Renal pelvis (tissue), 4 donors: ENCODE data around the gene ESRRB. TPM values are rescaled to one million over a fixed set of nuclear protein-coding genes. Genes with fewer than 3 reads are reported as not detected.

Experiments used
- DNase-seq: peaks from one replicate; pipeline ENCODE4 v3.0.0-alpha.2; 2013
- polyA plus RNA-seq, 3 donors: library from polyadenylated mRNA; unstranded; fragments of 120-200 nt; gene quantifications; one replicate each; pipeline ENCODE4 v1.2.1, GENCODE V29; 2013; ENCODE audit not compliant: insufficient read length in 3 of 3

The ESRRB gene
- polyA plus RNA-seq, 3 donors: 6.6 to 7.8 (median 6.9) TPM

DNA sequence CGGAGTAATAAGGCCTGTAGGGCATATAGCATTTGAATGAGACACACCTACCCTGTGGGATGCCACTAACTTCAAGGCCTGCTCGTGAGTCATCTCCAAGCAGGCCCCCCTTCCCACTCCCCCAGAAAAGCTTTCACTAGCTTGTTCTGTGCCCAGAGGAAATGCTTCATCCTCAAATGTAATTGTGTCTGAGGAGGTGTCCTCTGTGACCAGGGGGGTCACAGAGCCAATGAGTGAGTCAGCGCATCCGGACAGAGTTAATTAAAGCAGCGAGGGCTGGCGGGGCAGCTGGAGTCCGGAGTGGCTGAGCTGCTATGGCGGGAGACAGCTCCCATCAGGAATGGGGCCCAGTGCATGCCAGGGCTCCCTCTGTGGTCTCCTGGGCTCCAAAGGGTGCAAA is 27.0 kb upstream of the ESRRB start:
- peak; percentile 40 for DNase-seq

DNA sequence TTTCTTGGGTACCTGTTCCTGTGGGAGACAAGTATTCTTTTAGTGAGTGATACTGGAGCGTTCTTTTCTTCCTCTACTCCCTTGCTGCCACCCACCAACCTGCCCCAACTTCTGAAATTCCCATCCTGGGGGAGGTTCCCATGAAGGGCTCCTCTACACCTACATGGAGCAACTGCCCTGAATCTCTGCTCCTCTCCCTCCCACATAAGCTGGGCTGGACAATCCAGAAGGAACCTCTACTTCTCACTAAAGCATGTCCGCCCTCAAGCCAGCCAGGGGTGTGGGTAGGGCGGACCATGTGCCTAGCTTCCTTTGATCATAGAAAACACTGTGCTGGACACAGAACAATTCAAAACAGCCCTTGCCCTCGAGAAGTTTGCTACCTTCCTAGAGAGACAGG is 25.9 kb upstream of the ESRRB start:
- DNase-seq: no peak

DNA sequence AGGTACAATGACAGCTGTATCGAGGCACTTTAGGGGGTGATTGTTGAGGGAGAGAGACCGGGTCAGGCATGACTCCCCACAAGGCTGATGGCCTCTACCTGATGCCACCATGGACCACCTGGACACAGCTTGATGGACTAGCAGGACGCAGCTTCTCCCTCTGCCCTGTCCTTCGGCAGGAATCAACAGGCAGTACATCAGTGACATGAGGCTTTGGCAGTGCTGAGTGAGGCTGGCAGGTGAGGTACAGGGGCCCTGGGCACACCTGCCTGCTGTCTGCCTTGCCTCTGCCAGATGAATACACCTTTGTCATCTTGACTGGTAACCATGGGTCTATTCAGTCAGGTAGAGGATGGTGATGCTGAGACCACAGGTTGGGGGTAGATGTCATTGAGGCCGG is 25.3 kb upstream of the ESRRB start:
- DNase-seq: no peak

DNA sequence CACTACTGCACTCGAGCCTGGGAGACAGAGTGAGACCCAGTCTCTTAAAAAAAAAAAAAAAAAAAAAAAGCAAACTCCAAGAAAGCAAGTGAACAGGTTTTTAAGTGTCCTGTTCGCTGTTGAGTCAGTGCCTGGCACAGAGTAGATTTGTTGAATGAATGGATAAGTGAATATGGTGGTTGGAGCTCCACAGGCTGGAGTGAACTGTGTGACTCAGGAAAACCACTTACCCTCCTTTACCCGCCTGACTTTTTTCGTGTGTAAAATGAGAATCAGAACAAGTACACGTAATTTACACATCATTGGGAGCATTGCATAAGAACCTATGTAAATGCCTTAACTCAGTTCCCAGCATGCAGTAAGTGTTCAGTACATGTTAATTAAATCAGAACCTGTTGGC is 24.0 kb upstream of the ESRRB start:
- no peak for DNase-seq

DNA sequence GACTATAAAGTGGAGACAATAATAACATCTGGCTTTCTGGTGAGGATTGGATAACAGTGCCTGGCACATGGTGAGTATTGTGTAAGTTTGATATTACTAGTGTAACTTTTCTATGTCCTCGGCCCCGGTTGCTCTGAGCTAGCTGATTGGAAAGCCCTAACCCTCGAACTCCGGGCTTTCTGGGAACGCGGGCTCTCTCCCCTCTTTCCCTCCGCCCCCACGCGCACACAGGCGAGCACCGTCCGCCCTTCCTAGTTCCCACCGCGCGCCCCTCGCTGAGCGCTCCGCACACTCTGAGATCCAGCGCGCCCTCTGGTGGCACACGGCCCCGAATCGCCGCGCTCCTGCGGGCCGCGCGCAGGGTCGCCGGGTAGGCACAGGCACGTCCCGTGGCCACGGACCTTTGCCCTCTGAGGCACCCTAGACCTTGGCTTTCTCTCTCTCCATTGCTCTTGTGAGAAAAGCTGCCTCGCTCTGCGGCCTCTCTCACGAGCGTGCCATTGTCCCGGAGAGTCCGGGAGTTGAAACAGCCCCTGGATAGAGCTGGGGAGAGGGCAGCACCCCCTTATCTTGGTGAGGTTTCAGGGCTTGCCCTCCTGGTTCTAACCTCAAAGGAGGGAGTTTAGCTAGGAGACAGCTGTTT is 23.2 kb upstream of the ESRRB start:
- DNase-seq: peak; percentile 48

DNA sequence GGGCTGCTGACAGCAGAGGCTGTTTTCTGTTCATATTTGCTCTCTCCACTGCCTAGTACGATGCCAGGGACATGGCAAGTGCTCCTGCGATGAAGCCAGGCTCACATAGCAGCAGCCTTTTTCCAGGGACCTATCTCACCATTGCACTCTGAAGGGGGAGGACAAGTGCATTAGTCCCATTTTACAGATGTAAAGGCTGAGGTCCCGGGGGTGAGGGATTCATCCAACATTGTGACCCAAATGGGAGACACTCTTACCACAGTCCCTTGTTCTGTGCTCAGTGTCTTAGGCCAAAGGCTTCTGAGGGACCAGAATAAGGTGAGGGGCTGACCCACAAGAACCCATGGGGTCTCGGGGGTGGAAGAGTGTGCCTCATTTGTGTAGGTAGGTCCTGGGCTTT is 21.6 kb upstream of the ESRRB start:
- DNase-seq: no peak

DNA sequence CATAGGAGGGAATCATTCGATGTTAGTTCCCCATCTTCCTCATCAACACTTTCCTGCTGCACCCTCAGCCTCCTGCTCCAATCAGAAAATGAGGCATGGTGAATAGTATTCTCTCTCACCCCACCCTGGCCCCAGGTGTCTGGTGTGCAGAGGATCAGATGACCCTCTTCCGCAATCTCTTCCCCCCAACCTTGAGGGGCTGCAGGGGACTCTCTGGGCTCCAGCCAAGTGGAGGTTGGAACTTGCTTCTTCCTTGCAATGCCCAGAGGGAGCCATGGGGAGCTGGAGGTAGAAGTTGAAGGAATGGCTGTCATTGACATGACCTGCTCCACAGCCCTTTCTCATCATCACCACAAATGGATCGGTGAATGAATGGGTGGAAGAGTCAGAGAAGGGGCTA is 20.2 kb upstream of the ESRRB start:
- DNase-seq: no peak

DNA sequence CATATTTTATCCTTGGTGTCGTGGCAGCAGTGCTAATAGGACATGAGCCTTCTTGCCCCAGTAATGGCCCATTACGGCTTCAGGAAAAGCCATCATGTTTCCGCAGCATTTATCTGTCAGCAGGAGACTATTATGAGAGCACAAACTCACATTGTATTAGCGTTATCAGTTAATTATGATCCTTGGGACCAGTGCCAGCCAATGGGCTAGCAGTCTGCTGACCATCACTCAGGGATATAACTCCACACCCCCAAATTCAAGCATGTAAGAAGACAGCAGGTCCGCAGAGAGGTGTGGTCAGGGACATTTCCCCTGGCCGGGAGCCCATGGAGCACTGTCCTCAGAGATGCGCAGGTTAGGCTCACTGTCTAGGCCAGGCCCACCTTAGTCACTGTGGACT is 4.9 kb upstream of the ESRRB start:
- DNase-seq: no peak

DNA sequence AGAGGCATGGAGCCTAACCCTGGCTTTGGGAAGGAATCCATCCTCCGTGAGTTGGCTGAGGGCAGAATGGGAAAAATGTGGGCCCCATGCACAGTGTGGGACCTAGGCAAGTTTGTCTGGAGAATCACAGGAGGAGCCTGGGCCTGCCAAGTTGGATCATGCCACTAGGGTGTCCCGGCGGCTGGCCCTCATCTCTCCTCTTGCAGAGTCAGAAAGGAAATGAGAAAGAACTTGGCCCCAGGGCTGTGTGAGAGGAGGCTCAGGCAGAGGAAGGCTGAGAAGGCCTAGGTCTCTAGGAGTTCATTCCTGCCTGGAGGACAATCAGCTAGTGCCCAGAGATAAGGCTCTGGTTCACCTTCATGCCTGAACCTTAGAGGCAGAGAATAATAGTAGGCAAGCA is 2.5 kb upstream of the ESRRB start:
- no peak for DNase-seq

DNA sequence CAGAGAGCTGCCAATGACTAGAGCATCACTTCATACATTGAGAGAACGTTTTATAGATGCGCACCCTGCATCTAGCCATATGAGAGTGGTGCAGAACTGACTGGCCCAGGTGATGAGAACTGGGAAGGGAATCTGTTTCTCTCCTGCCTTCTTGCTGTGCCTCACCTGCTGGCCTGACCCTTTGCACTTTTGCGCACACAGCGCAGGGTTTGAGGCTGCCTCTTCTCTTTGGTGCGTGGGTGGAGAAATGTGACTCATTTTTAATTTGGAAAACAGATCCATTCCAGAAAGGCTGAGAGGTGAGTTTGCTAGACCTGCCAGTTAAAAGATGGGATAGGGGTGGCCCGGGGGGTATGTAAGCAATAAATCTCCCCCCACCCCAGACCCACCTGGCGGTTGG is 453 bp upstream of the ESRRB start:
- DNase-seq: no peak

DNA sequence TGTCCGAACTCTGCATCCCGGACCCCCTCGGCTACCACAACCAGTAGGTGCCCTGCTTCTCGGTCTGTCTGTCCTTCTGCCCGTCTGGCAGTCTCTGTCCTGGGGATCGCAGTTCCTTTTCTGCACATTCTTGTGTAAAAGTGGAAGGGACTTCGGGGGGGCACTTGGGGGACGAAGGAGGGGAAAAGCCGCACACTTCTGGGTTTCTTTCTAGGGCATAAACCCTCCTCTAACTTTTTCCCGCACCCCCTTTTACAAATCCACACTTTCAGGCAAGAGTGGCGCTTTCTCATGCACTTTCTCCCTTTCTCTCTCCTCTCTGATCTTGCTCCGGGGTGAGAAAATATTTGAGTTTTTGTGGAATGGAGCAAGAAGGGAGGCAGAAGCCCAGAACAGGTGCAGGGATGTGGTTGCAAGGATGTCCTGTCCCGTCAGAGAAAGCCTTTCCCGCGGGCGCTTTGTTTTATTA is 506 bp downstream of the ESRRB start:
- DNase-seq: no peak

DNA sequence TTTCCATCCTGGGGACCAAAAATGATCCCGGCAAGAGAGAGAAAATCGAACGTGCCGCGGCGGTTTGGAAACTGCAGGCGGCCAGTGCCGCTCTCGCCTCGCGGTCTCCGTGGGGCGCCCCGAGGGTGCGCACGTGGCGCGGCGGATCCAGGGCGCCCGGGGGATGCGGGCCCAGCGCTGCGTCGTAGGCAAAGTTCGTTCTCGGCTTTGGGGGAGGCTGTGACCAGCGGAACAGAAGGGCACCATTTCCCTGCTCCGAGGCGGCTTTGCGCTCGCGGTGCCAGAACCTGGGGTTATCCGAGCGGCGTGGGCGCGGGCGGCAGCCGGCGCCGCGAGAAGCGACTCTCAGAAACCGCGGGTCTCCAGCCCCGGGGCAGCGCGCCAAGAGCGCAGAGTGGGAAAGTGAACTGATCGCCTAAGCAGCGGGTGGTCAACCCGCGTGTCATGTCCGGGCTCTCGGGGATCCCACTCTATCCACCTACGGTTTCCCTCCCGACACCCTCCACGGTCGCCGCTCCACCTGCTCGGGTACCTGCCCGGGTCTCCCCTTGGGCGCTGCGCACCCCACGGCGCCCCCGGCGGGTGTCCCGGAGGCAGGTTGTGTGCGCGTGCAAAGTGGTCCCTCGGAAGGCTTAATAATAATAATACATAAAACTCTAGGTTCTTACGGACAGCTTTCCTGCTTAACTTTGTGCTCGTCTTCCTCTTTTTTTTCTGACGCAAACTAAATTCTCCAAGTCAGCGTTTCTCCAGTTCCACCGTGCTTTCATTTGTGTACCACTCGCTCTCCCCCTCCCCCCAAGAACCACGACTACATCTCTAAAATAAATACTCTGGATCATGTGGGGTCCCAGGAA is 1.2 kb downstream of the ESRRB start:
- DNase-seq: no peak

DNA sequence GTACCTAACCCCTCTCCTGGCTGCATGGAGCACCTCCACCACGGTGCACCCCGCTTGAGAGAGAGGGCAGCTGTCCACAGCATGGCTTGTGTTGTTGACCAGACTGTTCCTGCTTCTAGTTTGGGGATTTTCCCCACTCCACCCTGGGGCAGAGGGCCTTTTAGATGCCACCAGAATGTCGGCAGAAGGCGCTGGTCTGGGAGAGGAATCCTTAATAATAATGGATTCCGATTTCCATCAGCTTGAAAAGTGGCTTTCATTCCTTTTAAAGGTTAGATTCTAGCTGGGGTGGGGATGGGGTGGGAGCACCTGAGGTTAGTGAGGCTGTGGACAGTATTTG is 1.8 kb downstream of the ESRRB start:
- no peak for DNase-seq

DNA sequence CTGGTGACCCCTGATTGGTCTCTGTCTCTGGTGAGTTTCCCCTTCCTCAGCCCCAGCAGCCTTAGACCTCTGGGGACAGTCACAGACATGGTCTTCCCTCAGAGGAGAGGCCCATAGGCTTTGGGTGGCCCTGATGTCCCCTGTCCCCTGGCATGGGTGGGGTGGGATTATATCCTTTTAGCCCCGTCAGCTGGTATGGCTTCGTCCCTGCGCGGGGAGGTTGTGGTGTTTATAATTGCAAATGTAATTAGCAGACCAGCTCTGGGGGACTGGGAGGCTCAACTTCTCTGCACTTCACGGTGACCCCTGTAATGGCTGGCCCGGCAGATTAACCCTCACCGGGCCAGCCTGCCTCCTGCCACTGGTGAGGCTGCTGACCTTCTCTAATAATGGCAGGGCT is 5.1 kb downstream of the ESRRB start:
- DNase-seq: no peak

DNA sequence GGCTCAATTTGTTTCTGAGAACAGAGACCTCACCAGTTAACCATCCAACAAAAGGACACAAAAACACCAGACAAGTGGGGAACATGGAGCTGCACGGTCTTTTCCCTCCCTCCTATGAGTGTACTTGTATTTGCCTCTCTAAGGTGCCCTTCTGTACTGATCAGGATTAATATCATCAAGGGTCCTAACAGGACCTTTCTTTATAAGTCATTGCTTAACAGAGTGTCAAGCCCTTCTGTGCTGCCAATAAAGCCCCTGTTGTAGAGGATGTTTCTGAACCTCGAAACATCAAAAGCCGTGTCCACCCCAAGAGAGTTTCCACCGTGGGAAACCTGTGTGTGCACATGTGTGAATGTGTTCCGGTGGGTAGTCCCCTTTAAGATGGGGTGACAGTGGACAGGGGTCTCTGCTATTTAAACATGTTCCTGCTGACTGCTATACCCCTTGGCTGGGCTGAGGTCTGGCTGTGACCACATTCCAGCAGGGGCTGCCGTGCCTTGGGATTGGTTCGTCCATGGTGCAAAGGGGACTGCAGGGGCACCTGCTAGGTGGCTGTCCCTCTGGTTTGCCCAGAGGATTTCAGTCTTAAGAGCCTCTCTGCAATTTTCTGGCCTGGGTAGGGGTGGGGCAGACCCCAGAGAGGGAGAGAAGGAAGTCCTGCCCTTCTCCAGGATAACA is 6.0 kb downstream of the ESRRB start:
- no peak for DNase-seq

DNA sequence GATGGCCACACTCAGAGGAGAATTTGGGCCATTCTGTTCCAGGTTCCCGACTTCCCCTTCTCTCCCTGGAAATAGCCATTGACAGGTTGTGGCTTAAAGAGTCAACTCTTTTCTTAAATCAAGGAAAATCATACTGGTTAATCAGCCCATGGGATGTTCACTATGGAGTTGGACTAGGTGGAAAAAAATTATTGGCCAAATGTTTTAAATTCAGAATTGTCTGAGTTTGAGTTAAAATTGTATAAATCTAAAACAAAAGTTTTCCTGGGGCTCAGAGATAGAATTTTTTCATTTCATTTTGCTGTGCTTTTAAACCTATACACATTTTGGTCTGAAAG is 6.5 kb downstream of the ESRRB start:
- DNase-seq: no peak

DNA sequence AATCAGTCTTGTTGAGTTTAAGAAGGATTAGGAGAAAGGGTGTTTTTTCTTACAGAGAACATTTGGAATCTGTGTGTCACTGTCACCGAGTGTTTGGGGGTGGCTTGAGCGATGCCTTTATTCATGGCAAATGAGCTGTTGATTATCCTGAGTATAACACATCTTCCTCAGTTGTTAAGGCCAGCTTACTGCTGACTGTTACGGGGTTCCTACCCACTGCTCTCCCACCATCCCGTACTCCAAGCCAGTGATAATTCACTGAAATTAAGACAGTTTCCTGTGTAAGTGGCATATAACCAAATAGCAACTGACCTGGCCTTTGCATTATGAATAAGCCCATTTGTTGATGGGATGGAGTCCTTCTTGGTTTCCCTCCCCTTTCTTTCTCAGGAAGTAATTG is 9.5 kb downstream of the ESRRB start:
- no peak for DNase-seq

DNA sequence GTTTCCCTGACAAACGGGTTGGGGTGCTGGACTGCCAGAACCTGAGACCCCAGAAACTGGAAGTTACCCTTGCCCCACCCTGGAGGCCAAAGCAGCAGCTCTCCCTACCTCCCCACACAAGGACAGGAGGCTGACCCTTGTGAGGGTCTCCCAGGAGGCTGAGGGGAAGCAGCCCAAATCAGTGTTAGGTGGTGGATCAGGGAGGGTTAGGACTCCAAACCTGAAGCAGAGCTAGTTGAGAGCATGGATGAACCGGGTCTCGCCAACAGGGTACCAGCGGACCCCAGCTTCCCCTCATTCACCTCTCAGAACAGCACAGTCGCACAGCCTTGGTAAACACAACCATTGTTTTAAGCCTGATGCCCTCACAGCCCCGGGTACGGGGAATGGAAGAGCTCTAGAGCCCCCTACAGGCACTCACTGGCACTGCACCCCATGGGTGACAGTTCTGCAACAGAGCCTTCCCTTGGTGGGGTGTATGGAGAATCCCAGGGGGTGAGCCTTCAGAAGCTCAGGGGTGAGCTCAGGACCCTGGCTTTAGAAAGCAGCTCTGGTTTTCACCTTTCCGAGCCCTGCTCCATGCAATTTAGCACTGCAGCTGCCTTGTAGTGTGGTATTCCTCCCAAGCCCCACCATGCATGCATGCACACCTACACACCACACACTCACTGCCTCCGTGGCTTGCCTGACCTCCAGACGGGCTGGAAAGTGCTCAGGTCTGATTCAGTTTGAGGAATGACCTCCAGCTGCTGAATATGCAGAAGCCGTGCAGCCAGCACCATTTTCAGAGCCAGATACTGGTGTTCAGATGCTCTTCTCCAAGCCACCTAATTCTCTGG is 11.2 kb downstream of the ESRRB start:
- DNase-seq: peak; percentile 64

DNA sequence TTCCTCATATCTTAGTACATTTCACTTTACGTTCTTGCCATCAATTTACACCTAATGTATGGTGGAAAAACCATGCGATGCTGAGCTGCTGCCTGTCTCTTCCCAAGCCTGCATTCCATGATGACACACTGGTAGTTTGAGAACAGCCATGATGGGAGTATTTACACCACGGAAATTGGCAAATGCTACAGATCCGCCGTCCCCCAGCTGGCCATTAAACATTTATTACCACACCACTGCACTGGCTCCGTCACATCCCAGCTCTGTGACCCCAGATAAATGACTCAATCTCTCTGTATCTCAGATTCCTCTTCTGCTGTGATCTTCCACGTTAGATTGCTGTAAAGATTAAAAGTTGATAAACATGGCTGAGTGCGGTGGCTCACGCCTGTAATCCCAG is 13.9 kb downstream of the ESRRB start:
- no peak for DNase-seq

DNA sequence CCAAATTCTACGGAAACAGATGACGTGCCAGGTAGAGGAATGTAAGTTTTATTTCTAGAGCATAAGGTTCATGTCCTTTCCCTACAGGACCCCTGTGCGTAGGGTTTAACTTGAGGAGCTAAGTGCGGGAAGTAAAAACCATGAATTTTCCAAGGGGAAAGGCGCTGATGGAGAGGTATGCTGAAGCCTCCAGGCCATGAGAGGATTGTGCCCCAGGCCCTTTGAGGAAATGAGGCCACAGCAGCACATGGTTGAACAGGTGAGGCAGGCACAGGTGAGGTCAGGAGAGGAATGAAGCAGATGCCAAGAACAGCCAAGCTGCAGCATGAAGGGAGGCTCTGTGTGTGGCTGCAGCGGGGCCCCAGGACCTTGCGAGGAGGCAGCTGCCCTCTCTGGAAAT is 14.7 kb downstream of the ESRRB start:
- no peak for DNase-seq

DNA sequence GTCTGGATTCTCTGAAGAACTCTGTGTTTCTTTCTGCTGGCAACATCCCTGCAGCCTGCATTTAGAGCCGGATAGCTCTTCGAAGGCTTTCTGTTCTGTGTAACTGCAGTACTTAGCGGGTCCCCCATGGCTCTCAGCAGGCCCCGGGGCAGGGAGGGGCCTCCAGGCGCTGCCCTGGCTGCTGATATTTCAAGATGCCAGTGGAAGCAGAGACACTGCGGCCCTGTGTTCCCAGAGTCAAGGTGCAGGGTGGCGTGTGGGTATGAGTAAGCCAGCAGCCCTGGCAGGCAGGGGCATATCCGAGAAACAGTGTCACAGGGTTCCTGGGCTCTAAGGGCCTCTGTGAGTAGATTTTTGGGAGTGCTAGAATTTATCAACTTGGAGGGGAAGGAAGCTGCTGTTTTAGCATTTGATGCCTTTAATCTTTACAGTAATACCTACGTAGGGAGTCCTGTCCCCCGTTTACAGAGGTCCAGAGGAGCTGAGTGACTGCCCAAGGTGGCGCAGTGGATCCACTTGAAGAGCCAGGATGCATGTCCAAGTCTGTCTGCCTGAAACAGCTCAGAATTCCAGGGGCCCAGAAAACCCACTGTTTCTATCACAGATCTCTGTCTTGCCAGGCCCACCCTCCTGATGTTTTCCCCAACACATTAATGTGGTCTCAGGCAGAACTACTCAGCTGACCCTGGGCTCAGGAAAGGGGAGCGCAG is 16.2 kb downstream of the ESRRB start:
- no peak for DNase-seq

DNA sequence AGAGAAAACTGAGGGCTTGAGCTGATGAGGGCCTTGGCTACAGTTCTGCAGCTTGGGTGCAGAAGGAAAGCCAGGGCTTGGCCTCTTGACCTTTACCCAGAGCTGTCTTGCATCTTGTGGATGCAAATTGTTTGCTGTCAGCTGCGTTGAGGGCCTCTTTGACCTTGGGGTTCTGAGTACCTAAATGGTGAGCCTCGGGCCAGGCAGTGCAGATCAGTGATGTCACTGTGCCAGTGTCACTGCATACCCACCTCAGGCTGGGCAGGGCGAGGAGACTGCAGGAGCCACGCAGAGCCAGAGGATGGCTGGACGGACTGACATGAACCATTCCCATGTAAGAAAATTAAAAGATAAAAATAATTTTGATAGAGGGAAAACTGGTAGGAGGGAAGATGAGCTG is 18.6 kb downstream of the ESRRB start:
- DNase-seq: no peak
